Measurements from ENCODE around the gene SCNN1G.

The SCNN1G gene

DNA sequence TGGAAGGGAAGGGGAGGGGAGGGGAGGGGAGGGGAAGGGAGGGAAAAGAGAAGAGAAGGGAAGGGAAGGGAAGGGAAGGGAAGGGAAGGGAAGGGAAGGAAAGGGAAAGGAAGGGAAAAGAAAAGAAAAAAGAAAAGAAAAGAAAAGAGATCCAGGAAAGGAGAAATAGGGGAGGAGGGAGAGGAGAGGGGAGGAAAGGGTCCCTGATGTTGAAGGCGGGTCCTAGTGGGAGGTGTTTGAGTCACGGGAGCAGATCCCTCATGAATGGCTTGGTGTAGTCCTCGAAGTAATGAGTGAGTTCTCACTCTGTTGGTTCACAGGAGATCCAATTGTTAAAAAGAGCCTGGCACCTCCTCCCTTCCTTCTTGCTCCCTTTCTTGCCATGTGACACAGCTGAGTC lies 26.4 kb upstream of the SCNN1G start:
- Histone ChIP-seq H2AFZ (ENCODE audit: low read length) (peak overlapping the region; percentile 74; the same call in 1 of the 2 replicates), H3K4me1 (ENCODE audit: insufficient read depth, low read length, poor library complexity, severe bottlenecking) (peaks cover 14% of the 10 kb centered on the region), H3F3A (ENCODE audit: low read depth) (no peaks in the 10 kb centered on the region), H3K36me3 (ENCODE audit: insufficient read depth, low read length) (no peaks in the 10 kb centered on the region), H3K79me2 (ENCODE audit: insufficient read depth, low read length) (no peaks in the 10 kb centered on the region), H3K9ac (ENCODE audit: low read depth, low read length, poor library complexity, severe bottlenecking) (no peak overlapping the region), H3K4me3 (ENCODE audit: low read length, poor library complexity, severe bottlenecking) (no peak overlapping the region), H3K27me3 (ENCODE audit: insufficient read depth, low read length, poor library complexity, severe bottlenecking) (no peaks in the 10 kb centered on the region), H3K9me2 (replicated peaks; ENCODE audit: low read depth, low read length) (no peaks in the 10 kb centered on the region), H4K20me1 (ENCODE audit: insufficient read depth, low read length, poor library complexity, severe bottlenecking) (no peaks in the 10 kb centered on the region), H3K9me3 (ENCODE audit: insufficient read depth, low read depth, low read length) (no peaks in the 10 kb centered on the region), H3K4me2 (ENCODE audit: low read depth, low read length, poor library complexity, severe bottlenecking) (no peak overlapping the region)
- no peak for TF ChIP-seq EZH2phosphoT487 (IDR thresholded peaks at IDR 0.05; ENCODE audit: borderline replicate concordance)
- TF ChIP-seq CTCF (conservative IDR thresholded peaks at IDR 0.05; ENCODE audit: low read length): no peak

DNA sequence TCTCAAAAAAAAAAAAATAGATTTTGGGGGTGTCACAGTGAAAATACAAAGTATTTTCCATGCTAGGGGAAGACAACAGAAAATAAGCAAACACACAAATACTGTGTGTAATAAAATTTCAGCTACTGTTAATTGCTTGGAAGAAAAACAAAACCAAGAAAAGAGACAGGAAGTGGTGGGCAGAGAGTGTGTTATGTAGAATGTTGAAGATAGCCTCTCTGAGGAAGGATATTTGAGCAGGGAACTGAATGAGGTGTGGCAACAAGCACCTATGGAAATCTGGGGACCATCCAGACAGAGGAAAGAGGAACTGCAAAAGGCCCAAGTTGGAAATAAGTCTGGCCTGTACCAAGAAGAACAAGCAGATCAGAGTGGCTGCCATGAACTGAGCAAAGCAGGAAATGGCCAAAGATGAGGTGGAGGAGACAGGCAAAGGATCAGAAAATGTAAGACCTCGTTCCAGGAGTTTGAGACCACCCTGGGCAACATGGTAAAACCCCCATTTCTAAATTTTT lies 25.5 kb upstream of the SCNN1G start:
- H3K27me3 ChIP-seq (ENCODE audit: insufficient read depth, low read length, poor library complexity, severe bottlenecking): no peaks in the 10 kb centered on the region
- H3K4me3 ChIP-seq (ENCODE audit: low read length, poor library complexity, severe bottlenecking): no peak overlapping the region
- no peaks in the 10 kb centered on the region for H3K79me2 ChIP-seq (ENCODE audit: insufficient read depth, low read length)
- no peaks in the 10 kb centered on the region for H3K9me3 ChIP-seq (ENCODE audit: insufficient read depth, low read depth, low read length)
- TF ChIP-seq CTCF (conservative IDR thresholded peaks at IDR 0.05; ENCODE audit: low read length): no peak
- peaks cover 14% of the 10 kb centered on the region for H3K4me1 ChIP-seq (ENCODE audit: insufficient read depth, low read length, poor library complexity, severe bottlenecking)
- no peaks in the 10 kb centered on the region for H3F3A ChIP-seq (ENCODE audit: low read depth)
- H2AFZ ChIP-seq (ENCODE audit: low read length): peak overlapping the region; percentile 74
- H3K36me3 ChIP-seq (ENCODE audit: insufficient read depth, low read length): no peaks in the 10 kb centered on the region
- no peaks in the 10 kb centered on the region for H3K9me2 ChIP-seq (replicated peaks; ENCODE audit: low read depth, low read length)
- peak overlapping the region; percentile 31 for H3K4me2 ChIP-seq (ENCODE audit: low read depth, low read length, poor library complexity, severe bottlenecking)
- no peak overlapping the region for H3K9ac ChIP-seq (ENCODE audit: low read depth, low read length, poor library complexity, severe bottlenecking)
- no peaks in the 10 kb centered on the region for H4K20me1 ChIP-seq (ENCODE audit: insufficient read depth, low read length, poor library complexity, severe bottlenecking)

DNA sequence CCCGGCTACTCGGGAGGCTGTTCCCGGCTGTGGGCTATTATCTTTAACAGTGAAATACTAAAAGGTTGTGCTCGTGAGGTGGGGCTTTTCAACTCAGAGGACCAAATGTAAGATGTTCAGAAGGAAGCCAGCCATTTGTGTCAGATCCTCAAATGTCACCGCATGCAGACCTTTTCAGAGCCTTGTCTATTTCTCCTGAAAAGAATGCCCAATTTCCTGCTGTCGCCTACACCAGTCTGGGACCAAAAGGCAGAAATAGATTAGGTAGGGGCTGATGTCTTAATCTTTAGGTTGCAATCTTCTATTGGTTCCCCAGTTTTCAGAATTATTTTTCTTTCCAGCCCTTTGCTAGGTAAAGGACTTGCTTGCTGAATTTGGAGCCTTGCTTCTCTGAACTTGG lies 24.4 kb upstream of the SCNN1G start:
- TF ChIP-seq EZH2phosphoT487 (IDR thresholded peaks at IDR 0.05; ENCODE audit: borderline replicate concordance) (no peak), CTCF (conservative IDR thresholded peaks at IDR 0.05; ENCODE audit: low read length) (no peak)
- no peak overlapping the region for H3K4me3 ChIP-seq (ENCODE audit: low read length, poor library complexity, severe bottlenecking)
- peaks cover 14% of the 10 kb centered on the region for H3K4me1 ChIP-seq (ENCODE audit: insufficient read depth, low read length, poor library complexity, severe bottlenecking)
- no peaks in the 10 kb centered on the region for H3K27me3 ChIP-seq (ENCODE audit: insufficient read depth, low read length, poor library complexity, severe bottlenecking)
- H3K4me2 ChIP-seq (ENCODE audit: low read depth, low read length, poor library complexity, severe bottlenecking): no peak overlapping the region
- no peaks in the 10 kb centered on the region for H3K79me2 ChIP-seq (ENCODE audit: insufficient read depth, low read length)
- no peaks in the 10 kb centered on the region for H3K9me2 ChIP-seq (replicated peaks; ENCODE audit: low read depth, low read length)
- H3K9me3 ChIP-seq (ENCODE audit: insufficient read depth, low read depth, low read length): no peaks in the 10 kb centered on the region
- no peaks in the 10 kb centered on the region for H3K36me3 ChIP-seq (ENCODE audit: insufficient read depth, low read length)
- no peak overlapping the region for H3K9ac ChIP-seq (ENCODE audit: low read depth, low read length, poor library complexity, severe bottlenecking)
- no peaks in the 10 kb centered on the region for H3F3A ChIP-seq (ENCODE audit: low read depth)
- no peaks in the 10 kb centered on the region for H4K20me1 ChIP-seq (ENCODE audit: insufficient read depth, low read length, poor library complexity, severe bottlenecking)
- H2AFZ ChIP-seq (ENCODE audit: low read length): no peak overlapping the region

Measured in Loucy (cell line).